ENCODE measurements around the gene ANKRD39. TPM values are rescaled to one million over a fixed set of nuclear protein-coding genes. Genes with fewer than 3 reads are reported as not detected.
"Not testable (repeated sequence)": the region's sequence is repeated elsewhere in the genome, so short reads cannot be mapped to it uniquely, and the experiment has no call there.

Gene ANKRD39
- total RNA-seq, 1 experiment from 2014 or later: 25.3 TPM

- H3K9me3 ChIP-seq (ENCODE audit: low read depth, low read length, poor library complexity, severe bottlenecking): no peaks in the 10 kb centered on the region
- ChIA-PET CTCF (no interaction called here), POLR2A (ENCODE audit: low non-redundant PET) (no interaction called here)
- H3K27me3 ChIP-seq (replicated peaks; ENCODE audit: insufficient read depth, low read depth, low read length, poor library complexity): no peaks in the 10 kb centered on the region
- intact Hi-C loops (cut with micrococcal nuclease; ENCODE audit: unreplicated experiment): no loop called here
- no peak overlapping the region for H3K4me3 ChIP-seq (ENCODE audit: low read depth, low read length, poor library complexity, severe bottlenecking)
- no peak for TF ChIP-seq EZH2 (IDR thresholded peaks at IDR 0.05; ENCODE audit: borderline replicate concordance, low read depth, low read length, poor library complexity, severe bottlenecking)
- TF ChIP-seq CTCF (conservative IDR thresholded peaks at IDR 0.05; ENCODE audit: low read depth, low read length): no peak
- no peak overlapping the region for H3K27ac ChIP-seq (ENCODE audit: low read depth, low read length, poor library complexity, severe bottlenecking)
- DNase-seq (ENCODE audit: low spot score): no peak
- H3K4me1 ChIP-seq (ENCODE audit: insufficient read depth, low read length, poor library complexity, severe bottlenecking): no peaks in the 10 kb centered on the region
- H3K36me3 ChIP-seq (ENCODE audit: insufficient read depth, low read length, poor library complexity, severe bottlenecking): no peaks in the 10 kb centered on the region
- no TSS peak for BruUV-seq (replicated peaks)
These were observed 32.4 kb upstream of the ANKRD39 start for GRCh38 chr2:96890252-96890651.

- H3K4me1 ChIP-seq (ENCODE audit: insufficient read depth, low read length, poor library complexity, severe bottlenecking); BruUV-seq (replicated peaks); CTCF ChIA-PET; POLR2A ChIA-PET (ENCODE audit: low non-redundant PET); H3K27ac ChIP-seq (ENCODE audit: low read depth, low read length, poor library complexity, severe bottlenecking); intact Hi-C loops (cut with micrococcal nuclease; ENCODE audit: unreplicated experiment); DNase-seq (ENCODE audit: low spot score); H3K4me3 ChIP-seq (ENCODE audit: low read depth, low read length, poor library complexity, severe bottlenecking); H3K9me3 ChIP-seq (ENCODE audit: low read depth, low read length, poor library complexity, severe bottlenecking); H3K27me3 ChIP-seq (replicated peaks; ENCODE audit: insufficient read depth, low read depth, low read length, poor library complexity); H3K36me3 ChIP-seq (ENCODE audit: insufficient read depth, low read length, poor library complexity, severe bottlenecking): not testable (repeated sequence)
These were observed 31.7 kb upstream of the ANKRD39 start for GRCh38 chr2:96889502-96889901.

- POLR2A ChIA-PET (ENCODE audit: low non-redundant PET): no interaction called here
- intact Hi-C loops (cut with micrococcal nuclease; ENCODE audit: unreplicated experiment): no loop called here
- Histone ChIP-seq H3K9me3 (ENCODE audit: low read depth, low read length, poor library complexity, severe bottlenecking) (no peaks in the 10 kb centered on the region), H3K27ac (ENCODE audit: low read depth, low read length, poor library complexity, severe bottlenecking) (no peak overlapping the region), H3K27me3 (replicated peaks; ENCODE audit: insufficient read depth, low read depth, low read length, poor library complexity) (no peaks in the 10 kb centered on the region), H3K4me3 (ENCODE audit: low read depth, low read length, poor library complexity, severe bottlenecking) (no peak overlapping the region), H3K36me3 (ENCODE audit: insufficient read depth, low read length, poor library complexity, severe bottlenecking) (no peaks in the 10 kb centered on the region), H3K4me1 (ENCODE audit: insufficient read depth, low read length, poor library complexity, severe bottlenecking) (no peaks in the 10 kb centered on the region)
- no TSS peak for BruUV-seq (replicated peaks)
- CTCF ChIA-PET: interaction anchor here (0.5 kb wide), 1 partner anchor 20 kb away, joined by 3 read pairs; no protein-coding TSS in a partner anchor
- TF ChIP-seq EZH2 (IDR thresholded peaks at IDR 0.05; ENCODE audit: borderline replicate concordance, low read depth, low read length, poor library complexity, severe bottlenecking): no peak
- TF ChIP-seq CTCF (conservative IDR thresholded peaks at IDR 0.05; ENCODE audit: low read depth, low read length): no peak
- no peak for DNase-seq (ENCODE audit: low spot score)
These were observed 30.5 kb upstream of the ANKRD39 start for GRCh38 chr2:96888072-96889011.

All from A673 (cell line).